GM21825 (cell line): ENCODE data around the gene CDK10.

Experiments
- ATAC-seq: cut with Tn5 transposase; IDR thresholded peaks from one replicate; pipeline ENCODE4 v1.9.1; 2021; ENCODE audit warnings: mild to moderate bottlenecking, moderate library complexity; ENCODE audit not compliant: unreplicated experiment

The CDK10 gene

GRCh38 chr16:89732142-89732917, 45.8 kb downstream of the CDK10 start:
- ATAC-seq, result no peak

GRCh38 chr16:89732918-89733242, 46.4 kb downstream of the CDK10 start:
- no peak for ATAC-seq

GRCh38 chr16:89733322-89733721, 46.8 kb downstream of the CDK10 start:
- ATAC-seq, result no peak

DNA sequence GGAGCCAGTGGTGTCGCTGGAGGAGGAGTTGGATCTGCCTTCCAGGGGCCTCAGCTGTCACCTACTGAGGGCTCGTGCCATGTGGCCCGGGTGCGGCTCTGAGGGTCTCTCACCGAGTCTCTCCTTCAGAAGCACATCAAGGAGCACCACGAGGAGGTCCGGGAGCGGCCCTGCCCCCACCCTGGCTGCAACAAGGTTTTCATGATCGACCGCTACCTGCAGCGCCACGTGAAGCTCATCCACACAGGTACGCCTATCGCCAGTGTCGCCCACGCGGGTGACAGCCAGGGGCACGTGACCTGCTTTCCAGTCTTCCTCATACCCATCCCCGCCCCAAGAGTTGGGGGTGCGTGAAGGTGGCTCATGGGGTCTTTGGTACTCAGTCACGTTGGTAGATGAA, 47.3 kb downstream of the CDK10 start:
- ATAC-seq, result no peak

GRCh38 chr16:89736554-89736953, 50.1 kb downstream of the CDK10 start:
- no peak for ATAC-seq

DNA sequence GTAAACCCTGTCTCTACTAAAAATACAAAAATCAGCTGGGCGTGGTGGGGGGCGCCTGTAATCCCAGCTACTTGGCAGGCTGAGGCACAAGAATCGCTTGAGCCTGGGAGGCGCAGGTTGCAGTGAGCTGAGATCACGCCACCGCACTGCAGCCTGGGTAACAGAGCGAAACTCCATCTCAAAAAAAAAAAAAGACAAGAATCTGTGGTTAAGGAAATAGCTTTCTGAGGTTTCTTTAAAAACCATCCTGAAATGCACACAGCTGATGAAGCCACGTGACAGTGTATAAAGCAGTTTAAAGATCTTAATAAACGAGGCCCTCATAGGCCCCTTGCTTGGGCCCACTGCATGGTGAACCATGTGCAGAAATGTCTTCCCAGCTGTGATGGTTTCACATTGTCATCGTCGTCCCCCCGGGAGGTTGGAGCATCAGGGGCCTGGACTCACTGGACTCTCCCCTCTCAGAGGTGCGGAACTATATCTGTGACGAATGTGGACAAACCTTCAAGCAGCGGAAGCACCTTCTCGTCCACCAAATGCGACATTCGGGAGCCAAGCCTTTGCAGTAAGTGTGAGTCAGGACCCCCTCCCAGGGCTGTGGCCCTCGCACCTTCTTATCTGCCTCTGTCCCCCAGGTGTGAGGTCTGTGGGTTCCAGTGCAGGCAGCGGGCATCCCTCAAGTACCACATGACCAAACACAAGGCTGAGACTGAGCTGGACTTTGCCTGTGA, 51.0 kb downstream of the CDK10 start:
- no peak for ATAC-seq

GRCh38 chr16:89738072-89738377, 51.5 kb downstream of the CDK10 start:
- ATAC-seq, result no peak

GRCh38 chr16:89738538-89739317, 52.2 kb downstream of the CDK10 start:
- no peak for ATAC-seq

DNA sequence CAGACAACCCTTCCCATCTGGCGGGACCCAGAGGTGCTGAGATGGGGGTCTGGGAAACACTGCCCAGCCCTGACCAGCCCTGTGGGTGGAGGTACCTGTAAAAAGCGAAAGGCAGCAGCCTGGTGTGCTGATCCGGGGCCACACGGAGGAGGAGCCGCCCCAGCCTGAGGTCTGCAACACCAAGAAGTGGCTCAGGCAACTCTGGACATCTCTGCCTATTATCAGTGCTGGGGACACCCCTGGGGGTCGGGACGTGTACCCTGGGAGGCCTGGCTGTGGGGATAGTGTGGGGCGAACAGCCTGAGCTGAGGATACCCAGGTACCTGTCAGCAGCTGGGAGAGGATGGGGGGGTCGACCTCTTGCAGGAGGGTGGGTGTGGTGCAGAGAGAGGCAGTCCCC, 52.9 kb downstream of the CDK10 start:
- ATAC-seq, result no peak

- ATAC-seq, result no peak
These were observed 55.0 kb downstream of the CDK10 start for GRCh38 chr16:89741342-89742014.

DNA sequence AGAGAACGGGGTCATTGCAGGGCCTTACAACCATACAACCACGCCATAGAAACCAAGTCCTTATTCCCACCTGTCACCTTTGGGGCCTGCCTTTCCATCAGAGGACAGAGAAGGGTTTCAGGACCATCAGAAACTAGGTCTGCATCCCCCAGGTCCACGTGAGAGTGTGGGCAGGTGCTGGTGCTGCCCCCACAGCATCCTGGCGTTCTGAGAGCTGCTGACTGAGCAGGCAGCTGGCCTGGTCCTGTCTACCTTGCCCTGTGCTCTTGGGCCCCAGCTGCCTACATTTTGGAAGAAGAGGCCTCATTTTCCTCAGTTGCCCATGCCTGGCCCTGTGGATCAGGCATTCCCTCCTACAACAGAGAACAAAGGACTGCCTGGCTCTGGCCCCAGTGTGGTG, 56.5 kb downstream of the CDK10 start:
- no peak for ATAC-seq

DNA sequence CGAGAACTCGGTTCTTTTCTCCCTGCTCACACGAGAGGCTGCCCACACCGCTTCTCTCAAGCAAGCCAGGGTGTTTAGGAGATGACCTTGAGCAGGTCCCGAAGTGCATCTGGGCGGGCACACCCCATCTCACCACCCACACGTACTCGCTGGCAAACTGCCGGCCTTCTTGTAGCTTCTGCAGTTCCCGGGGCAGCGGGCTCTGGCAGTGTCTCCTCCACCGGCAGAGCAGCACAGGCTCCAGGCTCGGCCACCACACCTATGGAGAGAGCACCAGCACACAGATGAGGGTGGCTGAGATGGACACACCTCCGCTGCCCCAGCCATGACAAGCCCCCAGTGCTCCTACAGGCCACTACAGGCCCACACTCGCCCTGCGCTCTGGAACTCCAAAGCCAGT, 58.3 kb downstream of the CDK10 start:
- ATAC-seq, result no peak
